GM12878 (cell line): ENCODE measurements around the gene VKORC1. TPM values are rescaled to one million over a fixed set of nuclear protein-coding genes. Genes with fewer than 3 reads are reported as not detected.

Source experiments
- ATAC-seq: fragments of 200-7000 bp; cut with Tn5 transposase; 3 replicates; pipeline ENCODE4 v1.9.1; 2020; ENCODE audit warnings: mild to moderate bottlenecking, moderate library complexity
- BruUV-seq: library from RNA; stranded (reverse); fragments of 400-500 nt; replicated peaks from 2 replicates; lab custom pipeline; 2021; lab: Mats Ljungman, UMichigan
- CTCF ChIA-PET: fragments of 300-600 bp; sonication (Branson Sonifier 250); formaldehyde crosslinking; extraction: SDS; loops from one replicate; lab custom pipeline; 2021; ENCODE audit warnings: inconsistent platforms; lab: Yijun Ruan, JAX
- POLR2A ChIA-PET: fragments of 350-600 bp; formaldehyde crosslinking; extraction: SDS; loops from one replicate; lab custom pipeline; 2021; ENCODE audit warnings: inconsistent platforms; lab: Charles Lee
- RAD21 ChIA-PET: fragments of 300-600 bp; sonication (Branson Sonifier 250); formaldehyde crosslinking; loops from one replicate; lab custom pipeline; 2023; ENCODE audit warnings: antibody characterized with exemption; ENCODE audit not compliant: unreplicated experiment; lab: Charles Lee
- SMC1A ChIA-PET: fragments of 300-600 bp; sonication (Branson Sonifier 250); formaldehyde crosslinking; loops from one replicate; lab custom pipeline; 2023; ENCODE audit not compliant: unreplicated experiment, uncharacterized antibody; lab: Charles Lee
- DNase-seq: peaks from one replicate; pipeline ENCODE4 v3.0.0-alpha.2; 2011; ENCODE audit warnings: low read depth, low spot score
- FAIRE-seq: peaks from 3 replicates; lab custom pipeline; 2011; peaks lifted over from hg19 to GRCh38; lab: Jason Lieb, UNC
- H2AFZ ChIP-seq: 2 replicates; pipeline ENCODE4 v1.6.0; 2011; ENCODE audit warnings: low read depth, low read length, control low read depth; ENCODE audit not compliant: control insufficient read depth
- H3K27ac ChIP-seq: 2 replicates; pipeline ENCODE4 v1.5.1; 2011; ENCODE audit warnings: control low read depth; ENCODE audit not compliant: control insufficient read depth, insufficient read depth
- H3K27me3 ChIP-seq, 2 experiments: replicated peaks in 1 of 2; 2 replicates each; pipeline versions ENCODE4 v1.6.0 to v1.6.1; 2011; ENCODE audit warnings: low read length in 1 of 2; ENCODE audit not compliant: control insufficient read depth in 2 of 2, insufficient read depth in 2 of 2
- H3K36me3 ChIP-seq, 2 experiments: 2 replicates each; pipeline ENCODE4 v1.5.1; 2011; ENCODE audit warnings: low read length in 1 of 2; ENCODE audit not compliant: control insufficient read depth in 2 of 2, insufficient read depth in 2 of 2
- H3K4me1 ChIP-seq: 2 replicates; pipeline ENCODE4 v1.6.1; 2011; ENCODE audit warnings: mild to moderate bottlenecking, low read length, moderate library complexity, mixed read lengths; ENCODE audit not compliant: control insufficient read depth, insufficient read depth
- H3K4me2 ChIP-seq: 2 replicates; pipeline ENCODE4 v1.6.0; 2011; ENCODE audit warnings: control low read depth; ENCODE audit not compliant: control insufficient read depth, insufficient read depth
- H3K4me3 ChIP-seq: fragments of 200-600 bp; sonication (generic); 2 replicates; pipeline ENCODE4 v1.5.1; 2016
- H3K79me2 ChIP-seq: 2 replicates; pipeline ENCODE4 v1.6.0; 2011; ENCODE audit warnings: low read length; ENCODE audit not compliant: control insufficient read depth, insufficient read depth
- H3K9ac ChIP-seq: 2 replicates; pipeline ENCODE4 v1.8.0; 2011; ENCODE audit warnings: low read length, control low read depth, mixed read lengths; ENCODE audit not compliant: control insufficient read depth, insufficient read depth
- H3K9me3 ChIP-seq: replicated peaks from 3 replicates; pipeline ENCODE4 v1.5.1; 2011; ENCODE audit warnings: mild to moderate bottlenecking, low read length; ENCODE audit not compliant: control insufficient read depth, insufficient read depth
- H4K20me1 ChIP-seq: 2 replicates; pipeline ENCODE4 v1.6.0; 2011; ENCODE audit not compliant: control insufficient read depth, insufficient read depth
- CBFB ChIP-seq: IDR thresholded peaks from 2 replicates; pipeline ENCODE4 v1.6.1; 2016; ENCODE audit warnings: antibody characterized with exemption, low read depth
- IKZF2 ChIP-seq, 2 experiments: fragments of 450-650 bp; IDR thresholded peaks; 2 replicates each; pipeline ENCODE4 v1.6.1; 2017; ENCODE audit warnings: mild to moderate bottlenecking in 2 of 2, moderate library complexity in 2 of 2
- KAT2A ChIP-seq: conservative IDR thresholded peaks from 2 replicates; pipeline ENCODE4 v1.6.1; 2011; ENCODE audit warnings: low read depth, low read length; ENCODE audit not compliant: control insufficient read depth
- MYC ChIP-seq: IDR thresholded peaks from 2 replicates; pipeline ENCODE4 v1.6.1; 2011; ENCODE audit warnings: mild to moderate bottlenecking, low read length, moderate library complexity, inconsistent platforms; ENCODE audit not compliant: insufficient read depth, insufficient replicate concordance, insufficient read length, severe bottlenecking
- ZNF207 ChIP-seq: fragments of 450-650 bp; IDR thresholded peaks from 2 replicates; pipeline ENCODE4 v1.6.1; 2014; ENCODE audit warnings: antibody characterized with exemption, mild to moderate bottlenecking, borderline replicate concordance
- WGBS: methylation state at CpG from one replicate; pipeline ENCODE4 v1.1.6; 2016; ENCODE audit warnings: low lambda C conversion rate; ENCODE audit not compliant: insufficient replicate concordance, insufficient coverage; ENCODE audit errors: missing lambda C conversion rate; 5-methylcytosine and 5-hydroxymethylcytosine counted together
- in situ Hi-C: fragments of 300-500 bp; cut with MboI; formaldehyde crosslinking; loops from 9 replicates; pipeline ENCODE4 v1.14.3; 2018; ENCODE audit warnings: mixed read lengths
- intact Hi-C: fragments of 100-400 bp; cut with micrococcal nuclease; formaldehyde crosslinking; loops from one replicate; pipeline ENCODE4 v1.14.2; 2022; ENCODE audit not compliant: unreplicated experiment
- polyA plus RNA-seq, 11 experiments: library from polyadenylated mRNA; depleted of rRNA in 4 of 11; unstranded in 6 of 11; stranded (reverse) in 5 of 11; fragments of >200 nt; fragmentation: Nextera tagmentation in 4 of 11; fragmentation: Illumina TruSeq in 1 of 11; extraction: Ambion mirVana in 4 of 11; extraction: Trizol in 1 of 11; gene quantifications; 1 replicate in 1 of 11; 2 replicates in 10 of 11; pipeline versions ENCODE4 v1.2.1 to v1.2.3, GENCODE V29; 2011 to 2016; ENCODE audit warnings: inconsistent platforms in 2 of 11, missing spikeins in 2 of 11, low read depth in 1 of 11
- total RNA-seq, 4 experiments: library from RNA; depleted of rRNA in 3 of 4; stranded (reverse); fragments of >200 nt in 3 of 4; fragmentation: Illumina TruSeq in 1 of 4; extraction: Trizol in 1 of 4; gene quantifications; 2 replicates each; pipeline versions ENCODE4 v1.2.1 to v1.2.3, GENCODE V29; 2013 to 2021
- TF ChIP-seq, protein P1 (sequence below): fragments of 450-650 bp; IDR thresholded peaks from 2 replicates; pipeline ENCODE4 v1.6.1; 2017; ENCODE audit warnings: mild to moderate bottlenecking

Gene VKORC1
- total and polyA plus RNA-seq, 10 of the 15 experiments (the other 5 are each of a cell fraction or from before 2014, with no cell fraction given) = 19.8 to 140 (median 57.7) TPM

DNA sequence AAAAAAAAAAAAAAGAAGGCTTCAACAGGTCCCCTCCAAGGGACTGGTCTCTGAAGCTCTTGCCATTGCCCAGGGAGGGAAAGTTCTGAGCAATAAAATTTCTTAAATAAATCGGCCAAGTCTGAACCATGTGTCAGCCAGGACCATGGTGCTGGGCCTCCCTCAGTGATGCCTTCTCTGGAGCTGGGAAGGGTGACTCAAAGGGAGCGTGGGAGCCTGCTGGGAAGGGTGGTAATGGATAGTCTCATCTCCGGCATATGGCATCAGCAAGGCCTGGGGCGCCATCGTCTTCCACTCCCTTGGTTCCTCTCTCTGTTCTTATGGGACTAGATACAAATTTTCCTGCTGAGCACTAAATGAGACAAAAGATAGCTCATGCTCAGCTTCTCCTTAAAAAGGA, 2.3 kb downstream of the VKORC1 start:
- no peaks in the 10 kb centered on the region for H4K20me1 ChIP-seq
- no peak for DNase-seq
- ChIA-PET CTCF (interaction anchor here (0.8 to 2.6 kb wide), 13 partner anchors 15 to 351 kb away, joined by 3 to 15 read pairs (median 5); partner anchors contain the start of genes BCKDK, HSD3B7, ZNF646 and ZNF843), RAD21 (interaction anchor here (0.8 to 2.4 kb wide), 7 partner anchors 19 to 351 kb away, joined by 3 to 8 read pairs (median 5); partner anchors contain the start of genes ZNF646, ZNF668 and ZNF843), POLR2A (interaction anchor here (0.6 to 1.6 kb wide), 8 partner anchors 9 to 785 kb away, joined by 3 to 14 read pairs (median 5); partner anchors contain the start of genes ZNF646 and ZNF668), SMC1A (interaction anchor here (0.7 to 2.1 kb wide), 8 partner anchors 18 to 364 kb away, joined by 3 to 11 read pairs (median 4); partner anchors contain the start of genes HSD3B7, ZNF646 and ZNF668)
- 97% methylated on average over 5 of the region's 5 CpGs for WGBS
- no peak for ATAC-seq
- no peaks in the 10 kb centered on the region for H3K27me3 ChIP-seq
- H3K4me3 ChIP-seq = no peak overlapping the region
- H3K4me2 ChIP-seq = no peak overlapping the region
- no peak overlapping the region for H3K27ac ChIP-seq
- FAIRE-seq = no peak
- TF ChIP-seq IKZF2 (IDR thresholded peaks at IDR 0.05) = no peak
- no peak for TF ChIP-seq KAT2A
- no peak for TF ChIP-seq MYC
- no peak for TF ChIP-seq CBFB
- TF ChIP-seq ZNF207 = no peak
- TF ChIP-seq, protein P1, sequence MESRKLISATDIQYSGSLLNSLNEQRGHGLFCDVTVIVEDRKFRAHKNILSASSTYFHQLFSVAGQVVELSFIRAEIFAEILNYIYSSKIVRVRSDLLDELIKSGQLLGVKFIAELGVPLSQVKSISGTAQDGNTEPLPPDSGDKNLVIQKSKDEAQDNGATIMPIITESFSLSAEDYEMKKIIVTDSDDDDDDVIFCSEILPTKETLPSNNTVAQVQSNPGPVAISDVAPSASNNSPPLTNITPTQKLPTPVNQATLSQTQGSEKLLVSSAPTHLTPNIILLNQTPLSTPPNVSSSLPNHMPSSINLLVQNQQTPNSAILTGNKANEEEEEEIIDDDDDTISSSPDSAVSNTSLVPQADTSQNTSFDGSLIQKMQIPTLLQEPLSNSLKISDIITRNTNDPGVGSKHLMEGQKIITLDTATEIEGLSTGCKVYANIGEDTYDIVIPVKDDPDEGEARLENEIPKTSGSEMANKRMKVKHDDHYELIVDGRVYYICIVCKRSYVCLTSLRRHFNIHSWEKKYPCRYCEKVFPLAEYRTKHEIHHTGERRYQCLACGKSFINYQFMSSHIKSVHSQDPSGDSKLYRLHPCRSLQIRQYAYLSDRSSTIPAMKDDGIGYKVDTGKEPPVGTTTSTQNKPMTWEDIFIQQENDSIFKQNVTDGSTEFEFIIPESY = no peak
- no TSS peak for BruUV-seq
- peaks cover 20% of the 10 kb centered on the region for H3K79me2 ChIP-seq
- peaks cover 8% of the 10 kb centered on the region for H3K4me1 ChIP-seq
- no peak overlapping the region for H3K9ac ChIP-seq
- intact Hi-C loops (loop anchor here (5.0 to 10.0 kb wide), 2 partner anchors 138 to 350 kb away; partner anchors contain the start of genes SETD1A and ZNF843), in situ Hi-C loops (no loop called here)
- no peak overlapping the region for H2AFZ ChIP-seq
- H3K36me3 ChIP-seq = peaks cover 2% of the 10 kb centered on the region in 2 experiments; a peak in 3 of 4 replicates
- H3K9me3 ChIP-seq = no peaks in the 10 kb centered on the region
